Measurements from ENCODE around the gene CCND2.

The CCND2 gene

GRCh38 chr12:4303750-4304149 lies 30.2 kb downstream of the CCND2 start:
- 93 to 94% methylated on average over 3 of the region's 3 CpGs for WGBS, 2 experiments
- Histone ChIP-seq H3K4me1 (ENCODE audit: control insufficient read depth, insufficient read depth, low read length) (peaks cover 20% of the 10 kb centered on the region), H3K9me3 (ENCODE audit: control insufficient read depth, low read length) (no peaks in the 10 kb centered on the region), H3K27me3 (ENCODE audit: control insufficient read depth, insufficient read depth, low read length, poor library complexity, severe bottlenecking) (no peaks in the 10 kb centered on the region), H3K4me3 (ENCODE audit: insufficient read depth, low read depth, low read length) (no peak overlapping the region), H3K36me3 (ENCODE audit: control insufficient read depth, insufficient read depth, low read length) (peaks cover 26% of the 10 kb centered on the region), H3K27ac (ENCODE audit: insufficient read depth, low read depth, low read length, poor library complexity, severe bottlenecking) (no peak overlapping the region)

DNA sequence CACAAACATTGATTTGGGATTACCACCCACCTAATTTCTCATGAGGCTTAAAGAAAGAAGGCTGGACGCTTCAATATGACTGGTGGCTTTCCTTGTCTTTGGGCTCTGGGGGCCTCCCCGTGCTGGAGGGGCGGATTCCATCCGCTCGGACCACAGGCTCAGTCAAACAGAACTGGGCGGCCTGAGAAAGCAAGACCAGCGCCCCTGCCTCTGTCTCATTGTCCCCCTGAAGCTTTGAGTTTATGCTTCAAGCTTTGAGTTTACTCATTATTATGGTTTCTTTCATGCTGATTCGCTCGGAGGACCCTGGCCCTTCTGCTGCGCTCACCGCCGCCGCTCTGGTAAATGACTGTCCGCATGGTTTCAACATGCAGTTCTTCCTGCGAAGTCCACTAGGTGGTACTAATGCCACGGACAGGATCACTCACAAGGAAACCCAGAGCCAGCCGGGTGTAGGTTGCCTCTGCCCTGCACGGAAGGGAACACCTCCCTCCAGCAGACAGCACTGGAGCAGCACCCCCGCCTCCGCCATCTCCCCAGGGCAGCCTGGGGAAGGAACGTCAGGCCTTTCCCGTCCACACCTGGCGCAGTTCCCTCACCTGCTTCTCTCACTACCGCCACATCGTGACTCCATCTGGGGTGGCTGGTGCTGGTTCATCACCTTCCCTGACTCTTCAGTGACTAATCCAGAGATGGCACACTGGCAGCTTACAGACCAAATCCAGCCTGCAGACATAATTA lies 34.2 kb downstream of the CCND2 start:
- 18 to 21% methylated on average over 25 of the region's 25 CpGs for WGBS, 2 experiments

GRCh38 chr12:4308334-4308950 lies 34.9 kb downstream of the CCND2 start:
- WGBS, 2 experiments: 95% methylated on average over 14 of the region's 14 CpGs
- no peak overlapping the region for H3K27ac ChIP-seq (ENCODE audit: insufficient read depth, low read depth, low read length, poor library complexity, severe bottlenecking)
- no peaks in the 10 kb centered on the region for H3K27me3 ChIP-seq (ENCODE audit: control insufficient read depth, insufficient read depth, low read length, poor library complexity, severe bottlenecking)
- no peak overlapping the region for H3K4me3 ChIP-seq (ENCODE audit: insufficient read depth, low read depth, low read length)
- H3K4me1 ChIP-seq (ENCODE audit: control insufficient read depth, insufficient read depth, low read length): peaks cover 20% of the 10 kb centered on the region
- no peaks in the 10 kb centered on the region for H3K9me3 ChIP-seq (ENCODE audit: control insufficient read depth, low read length)
- H3K36me3 ChIP-seq (ENCODE audit: control insufficient read depth, insufficient read depth, low read length): peaks cover 4% of the 10 kb centered on the region

More for the DNA sequence above, 34.2 kb downstream of the CCND2 start:
- H3K4me1 ChIP-seq (ENCODE audit: control insufficient read depth, insufficient read depth, low read length): peaks cover 20% of the 10 kb centered on the region
- H3K36me3 ChIP-seq (ENCODE audit: control insufficient read depth, insufficient read depth, low read length): peaks cover 4% of the 10 kb centered on the region
- H3K27ac ChIP-seq (ENCODE audit: insufficient read depth, low read depth, low read length, poor library complexity, severe bottlenecking): peak overlapping the region; percentile 51
- H3K27me3 ChIP-seq (ENCODE audit: control insufficient read depth, insufficient read depth, low read length, poor library complexity, severe bottlenecking): no peaks in the 10 kb centered on the region
- H3K9me3 ChIP-seq (ENCODE audit: control insufficient read depth, low read length): no peaks in the 10 kb centered on the region
- peak overlapping the region; percentile 23 for H3K4me3 ChIP-seq (ENCODE audit: insufficient read depth, low read depth, low read length)

- H3K4me1 ChIP-seq (ENCODE audit: control insufficient read depth, insufficient read depth, low read length): peaks cover 15% of the 10 kb centered on the region
- 92 to 94% methylated on average over 5 of the region's 5 CpGs for WGBS, 2 experiments
These were observed 38.2 kb downstream of the CCND2 start for GRCh38 chr12:4311776-4312175.

DNA sequence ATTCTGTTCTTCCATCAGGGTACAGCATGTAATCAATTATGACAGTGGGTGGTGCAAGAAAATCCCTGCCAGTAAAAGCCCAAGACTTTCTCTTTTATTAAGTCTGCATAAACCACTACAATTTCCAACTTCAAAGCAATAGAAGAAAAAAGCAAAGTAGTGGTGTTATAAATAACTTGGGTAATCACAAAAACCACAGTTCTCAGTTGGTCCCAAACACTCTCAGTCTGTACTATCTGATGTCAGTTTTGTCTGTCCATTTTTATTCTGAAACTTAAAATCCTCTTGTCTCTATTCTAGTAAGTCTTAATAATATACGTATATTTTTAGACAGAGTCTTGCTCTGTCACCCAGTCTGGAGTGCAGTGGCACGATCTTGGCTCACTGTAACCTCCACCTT lies 38.7 kb downstream of the CCND2 start:
- H3K9me3 ChIP-seq (ENCODE audit: control insufficient read depth, low read length): no peaks in the 10 kb centered on the region
- no peaks in the 10 kb centered on the region for H3K36me3 ChIP-seq (ENCODE audit: control insufficient read depth, insufficient read depth, low read length)
- H3K27ac ChIP-seq (ENCODE audit: insufficient read depth, low read depth, low read length, poor library complexity, severe bottlenecking): no peak overlapping the region
- no peaks in the 10 kb centered on the region for H3K27me3 ChIP-seq (ENCODE audit: control insufficient read depth, insufficient read depth, low read length, poor library complexity, severe bottlenecking)
- no peak overlapping the region for H3K4me3 ChIP-seq (ENCODE audit: insufficient read depth, low read depth, low read length)
- peaks cover 10% of the 10 kb centered on the region for H3K4me1 ChIP-seq (ENCODE audit: control insufficient read depth, insufficient read depth, low read length)
- 95% methylated on average over 2 of the region's 2 CpGs for WGBS, 2 experiments

More at GRCh38 chr12:4311776-4312175, 38.2 kb downstream of the CCND2 start:
- no peaks in the 10 kb centered on the region for H3K9me3 ChIP-seq (ENCODE audit: control insufficient read depth, low read length)
- H3K27ac ChIP-seq (ENCODE audit: insufficient read depth, low read depth, low read length, poor library complexity, severe bottlenecking): no peak overlapping the region
- no peak overlapping the region for H3K4me3 ChIP-seq (ENCODE audit: insufficient read depth, low read depth, low read length)
- no peaks in the 10 kb centered on the region for H3K36me3 ChIP-seq (ENCODE audit: control insufficient read depth, insufficient read depth, low read length)
- H3K27me3 ChIP-seq (ENCODE audit: control insufficient read depth, insufficient read depth, low read length, poor library complexity, severe bottlenecking): no peaks in the 10 kb centered on the region

- Histone ChIP-seq H3K4me3 (ENCODE audit: insufficient read depth, low read depth, low read length) (peak overlapping the region; percentile 73), H3K4me1 (ENCODE audit: control insufficient read depth, insufficient read depth, low read length) (no peaks in the 10 kb centered on the region), H3K9me3 (ENCODE audit: control insufficient read depth, low read length) (no peaks in the 10 kb centered on the region), H3K36me3 (ENCODE audit: control insufficient read depth, insufficient read depth, low read length) (no peaks in the 10 kb centered on the region), H3K27me3 (ENCODE audit: control insufficient read depth, insufficient read depth, low read length, poor library complexity, severe bottlenecking) (no peaks in the 10 kb centered on the region), H3K27ac (ENCODE audit: insufficient read depth, low read depth, low read length, poor library complexity, severe bottlenecking) (peak overlapping the region; percentile 76)
- WGBS, 2 experiments: 1% methylated on average over 13 of the region's 13 CpGs
These were observed 46.9 kb downstream of the CCND2 start for GRCh38 chr12:4320497-4320852.

DNA sequence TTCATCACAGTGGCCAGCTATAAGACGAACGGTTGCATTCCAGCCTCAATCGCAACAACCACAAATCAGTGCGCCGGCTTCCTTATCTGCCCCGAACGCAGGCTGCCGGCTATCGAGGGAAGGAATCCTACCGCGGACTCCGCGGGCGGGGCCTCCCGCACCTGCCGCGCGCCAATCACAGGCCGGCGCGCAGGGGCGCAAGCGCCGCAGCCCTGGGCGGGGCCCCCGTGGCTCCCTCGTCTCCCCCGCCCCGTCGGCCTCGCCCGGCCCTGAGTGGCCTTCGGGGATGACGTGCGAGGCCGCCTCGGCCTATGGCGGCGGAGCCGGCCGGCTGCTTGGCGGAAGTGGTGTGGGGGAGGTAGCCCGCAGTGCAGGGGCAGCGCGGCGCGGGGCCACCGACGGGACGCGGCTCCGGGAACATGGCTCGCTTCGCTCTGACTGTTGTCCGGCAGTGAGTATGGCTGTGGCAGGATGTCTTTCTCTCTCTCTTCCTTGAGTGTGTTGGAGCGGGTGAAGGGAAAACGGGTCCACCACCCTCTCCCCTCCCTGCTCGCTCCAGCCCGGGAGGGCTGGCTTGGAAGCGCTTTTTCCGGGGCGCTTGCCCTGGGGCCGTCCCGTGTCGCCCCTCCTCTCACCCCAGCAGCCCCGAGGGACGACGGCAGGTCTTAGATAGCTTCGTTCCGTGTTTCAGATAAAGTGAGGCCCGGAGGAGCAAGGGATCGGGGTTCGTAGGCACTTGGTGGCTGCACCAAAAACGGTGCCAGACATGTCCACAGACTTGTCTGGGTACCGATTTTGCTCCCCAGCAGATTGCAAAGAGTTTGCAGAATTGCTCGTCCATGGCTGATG lies 47.5 kb downstream of the CCND2 start, which contains the start of gene TIGAR:
Gene TIGAR, plus strand, starts transcription at position 361 of the 849 bp plus-strand sequence. Its CDS starts 59 bp downstream, at position 420.
- Histone ChIP-seq H3K36me3 (ENCODE audit: control insufficient read depth, insufficient read depth, low read length) (no peaks in the 10 kb centered on the region), H3K9me3 (ENCODE audit: control insufficient read depth, low read length) (no peaks in the 10 kb centered on the region), H3K4me1 (ENCODE audit: control insufficient read depth, insufficient read depth, low read length) (no peaks in the 10 kb centered on the region), H3K27me3 (ENCODE audit: control insufficient read depth, insufficient read depth, low read length, poor library complexity, severe bottlenecking) (no peaks in the 10 kb centered on the region), H3K27ac (ENCODE audit: insufficient read depth, low read depth, low read length, poor library complexity, severe bottlenecking) (peak within 1 kb of the TSS; percentile 76), H3K4me3 (ENCODE audit: insufficient read depth, low read depth, low read length) (peak within 1 kb of the TSS; percentile 73)
- WGBS, 2 experiments: 0 to 1% methylated on average over 76 of the region's 76 CpGs

DNA sequence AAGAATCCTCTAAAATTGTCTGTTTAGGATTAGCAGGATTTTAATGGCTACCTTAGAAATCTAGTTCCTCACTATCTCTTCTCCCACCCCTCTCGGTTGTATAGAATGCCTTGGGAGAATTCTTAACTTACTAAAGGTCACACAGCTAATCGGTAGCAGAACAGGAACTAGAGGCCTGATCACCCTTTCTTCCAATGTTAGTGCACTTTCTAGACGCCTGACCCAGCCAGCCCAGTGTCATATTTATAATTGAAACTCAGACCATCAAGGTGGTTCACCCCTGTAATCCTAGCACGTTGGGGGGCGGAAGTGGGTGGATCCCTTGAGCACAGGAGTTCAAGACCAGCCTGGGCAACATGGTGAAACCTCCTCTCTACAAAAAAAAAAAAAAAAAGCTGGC lies 49.2 kb downstream of the CCND2 start:
- Histone ChIP-seq H3K36me3 (ENCODE audit: control insufficient read depth, insufficient read depth, low read length) (no peaks in the 10 kb centered on the region), H3K4me3 (ENCODE audit: insufficient read depth, low read depth, low read length) (no peak overlapping the region), H3K9me3 (ENCODE audit: control insufficient read depth, low read length) (no peaks in the 10 kb centered on the region), H3K27ac (ENCODE audit: insufficient read depth, low read depth, low read length, poor library complexity, severe bottlenecking) (no peak overlapping the region), H3K27me3 (ENCODE audit: control insufficient read depth, insufficient read depth, low read length, poor library complexity, severe bottlenecking) (no peaks in the 10 kb centered on the region), H3K4me1 (ENCODE audit: control insufficient read depth, insufficient read depth, low read length) (no peaks in the 10 kb centered on the region)
- 93 to 94% methylated on average over 5 of the region's 5 CpGs for WGBS, 2 experiments
